Measurements from ENCODE around the gene DNASE2B.

The DNASE2B gene

GRCh38 chr1:84398175-84399155 lies at the start of gene DNASE2B:
TSS of gene DNASE2B (plus strand) at chr1:84398484. CDS start at chr1:84398565, 81 bp downstream.
- DNase-seq = no peak

GRCh38 chr1:84348759-84349158 lies 49.5 kb upstream of the DNASE2B start:
- DNase-seq = no peak

GRCh38 chr1:84350104-84350503 lies 48.2 kb upstream of the DNASE2B start:
- no peak for DNase-seq

- DNase-seq = no peak
These were observed 47.7 kb upstream of the DNASE2B start for GRCh38 chr1:84350550-84350949.

- no peak for DNase-seq
These were observed 45.8 kb upstream of the DNASE2B start for GRCh38 chr1:84352298-84353106.

GRCh38 chr1:84353695-84354094 lies 44.6 kb upstream of the DNASE2B start:
- DNase-seq = peak; percentile 26

GRCh38 chr1:84355556-84355955 lies 42.7 kb upstream of the DNASE2B start:
- no peak for DNase-seq

GRCh38 chr1:84356881-84357280 lies 41.4 kb upstream of the DNASE2B start:
- no peak for DNase-seq

GRCh38 chr1:84358695-84359094 lies 39.6 kb upstream of the DNASE2B start:
- DNase-seq = no peak

- DNase-seq = no peak
These were observed 38.0 kb upstream of the DNASE2B start for GRCh38 chr1:84360316-84360715.

GRCh38 chr1:84361796-84362195 lies 36.5 kb upstream of the DNASE2B start:
- DNase-seq = no peak

- no peak for DNase-seq
These were observed 35.3 kb upstream of the DNASE2B start for GRCh38 chr1:84363019-84363418.

- DNase-seq = no peak
These were observed 34.7 kb upstream of the DNASE2B start for GRCh38 chr1:84363622-84364021.

GRCh38 chr1:84365225-84366221 lies 32.8 kb upstream of the DNASE2B start:
- peak; percentile 98 for DNase-seq

- peak; percentile 30 for DNase-seq
These were observed 31.5 kb upstream of the DNASE2B start for GRCh38 chr1:84366786-84367185.

- DNase-seq = no peak
These were observed 31.1 kb upstream of the DNASE2B start for GRCh38 chr1:84367219-84367618.

GRCh38 chr1:84368441-84368840 lies 29.8 kb upstream of the DNASE2B start:
- no peak for DNase-seq

- no peak for DNase-seq
These were observed 28.0 kb upstream of the DNASE2B start for GRCh38 chr1:84370266-84370665.

- DNase-seq = peak; percentile 79
These were observed 27.4 kb upstream of the DNASE2B start for GRCh38 chr1:84370831-84371394.

- DNase-seq = no peak
These were observed 24.7 kb upstream of the DNASE2B start for GRCh38 chr1:84373436-84374141.

GRCh38 chr1:84374991-84375696 lies 23.1 kb upstream of the DNASE2B start:
- DNase-seq = no peak
